Stimulated activated CD8-positive, alpha-beta memory T cell treated with anti-CD3 and anti-CD28 coated beads, Interleukin-4, amount 100 ng/mL, for 24 hours (primary cell): Measurements from ENCODE around the gene TFAP2C.

Experiments
- DNase-seq: peaks from one replicate; pipeline ENCODE4 v3.0.0-alpha.2; 2020; ENCODE audit warnings: low read depth

The TFAP2C gene

GRCh38 chr20:56628873-56629463 lies at the start of gene TFAP2C:
TSS of gene TFAP2C (plus strand) at chr20:56629306. CDS start at chr20:56629545, 239 bp downstream.
- DNase-seq, result no peak

DNA sequence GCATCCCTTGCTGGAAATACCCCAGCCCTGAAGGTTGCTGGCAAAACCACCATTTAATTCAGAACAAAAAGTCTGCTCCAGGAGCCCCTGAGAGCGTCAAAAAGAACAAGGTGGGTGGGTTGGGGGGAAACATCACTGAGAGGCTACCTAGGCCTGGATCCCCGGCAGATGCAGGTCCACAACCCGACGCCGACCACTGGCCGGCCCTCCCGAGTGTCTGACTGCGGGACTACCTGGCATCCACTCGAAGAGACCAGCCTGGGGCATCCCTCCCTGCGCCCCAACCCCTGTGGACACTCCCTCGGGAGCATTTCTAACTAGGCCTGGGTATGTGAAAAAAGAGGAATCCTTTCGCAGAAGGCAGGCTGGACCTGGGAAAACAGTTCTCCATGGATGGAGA lies 48.9 kb upstream of the TFAP2C start:
- DNase-seq, result no peak

GRCh38 chr20:56581701-56582100 lies 47.4 kb upstream of the TFAP2C start:
- DNase-seq, result no peak

- DNase-seq, result no peak
Measured at GRCh38 chr20:56582542-56582941, 46.6 kb upstream of the TFAP2C start.

GRCh38 chr20:56584916-56585315 lies 44.2 kb upstream of the TFAP2C start:
- no peak for DNase-seq

DNA sequence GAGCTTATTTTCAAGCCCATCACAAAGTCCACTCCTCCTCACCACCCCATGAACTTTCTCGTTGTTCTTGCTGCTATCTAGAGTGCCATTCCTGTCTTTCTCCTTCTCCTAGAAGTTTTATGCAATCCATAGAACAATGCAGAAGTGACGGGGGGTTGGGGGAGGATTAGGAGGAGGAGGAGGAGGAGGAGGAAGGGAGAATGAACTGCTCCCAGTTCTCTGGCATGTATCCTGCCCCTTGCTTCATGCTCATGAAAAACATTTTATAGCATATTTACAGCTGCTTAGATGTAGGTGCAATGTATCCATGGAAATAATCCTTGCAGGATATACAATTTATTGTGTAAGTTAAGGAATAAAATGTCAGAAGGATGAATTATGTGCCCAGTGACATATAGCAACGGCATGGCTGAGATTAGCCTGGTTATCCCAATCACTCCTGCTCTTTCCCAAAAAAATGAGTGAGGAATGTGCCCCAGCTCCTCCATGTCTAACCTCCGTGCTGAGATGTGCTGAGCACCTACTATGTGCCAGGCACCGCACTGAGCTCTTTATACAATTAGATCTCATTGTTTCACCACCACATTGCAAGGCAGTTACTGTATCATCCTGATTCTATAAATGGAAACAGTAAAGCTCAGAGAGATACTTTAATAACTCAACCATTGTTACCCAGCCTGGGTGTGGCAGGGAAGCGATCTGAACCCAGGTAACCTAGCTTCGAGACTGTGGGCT lies 41.6 kb upstream of the TFAP2C start:
- DNase-seq, result no peak

DNA sequence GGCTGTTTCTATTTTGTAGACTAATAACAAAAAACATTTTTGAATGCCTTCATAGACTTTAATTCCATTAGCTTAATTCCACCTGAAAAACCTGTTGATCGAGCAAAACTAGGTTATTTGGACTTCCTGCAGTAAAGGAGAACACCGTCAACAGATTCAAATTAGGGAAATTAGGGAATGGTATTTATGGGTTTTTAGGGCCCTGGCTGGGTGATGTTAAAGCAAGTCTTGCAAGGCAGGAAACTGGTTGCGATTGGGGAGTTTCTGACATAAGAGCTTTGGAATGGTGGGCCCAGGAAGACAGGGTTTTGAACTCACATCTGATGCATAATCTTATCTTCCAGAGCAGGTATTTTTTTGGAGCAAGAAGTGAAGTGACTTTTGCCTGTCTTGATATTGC lies 40.1 kb upstream of the TFAP2C start:
- no peak for DNase-seq

DNA sequence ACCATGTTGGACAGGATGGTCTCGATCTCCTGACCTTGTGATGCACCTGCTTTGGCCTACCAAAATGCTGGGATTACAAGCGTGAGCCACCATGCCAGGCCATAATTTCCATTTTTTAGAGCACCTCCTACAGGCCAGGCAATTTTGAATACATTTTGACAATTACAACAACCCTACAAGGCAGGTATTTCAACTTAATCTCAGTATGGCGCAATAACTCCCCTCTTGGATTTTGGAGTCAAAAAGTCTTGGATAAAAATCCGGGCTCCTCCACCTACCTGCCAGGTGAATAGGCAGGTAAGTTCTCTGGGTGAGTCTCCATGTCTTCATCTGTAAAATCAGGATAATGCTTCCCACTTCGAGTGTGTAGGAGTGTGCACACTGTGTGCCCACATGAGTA lies 39.5 kb upstream of the TFAP2C start:
- no peak for DNase-seq

DNA sequence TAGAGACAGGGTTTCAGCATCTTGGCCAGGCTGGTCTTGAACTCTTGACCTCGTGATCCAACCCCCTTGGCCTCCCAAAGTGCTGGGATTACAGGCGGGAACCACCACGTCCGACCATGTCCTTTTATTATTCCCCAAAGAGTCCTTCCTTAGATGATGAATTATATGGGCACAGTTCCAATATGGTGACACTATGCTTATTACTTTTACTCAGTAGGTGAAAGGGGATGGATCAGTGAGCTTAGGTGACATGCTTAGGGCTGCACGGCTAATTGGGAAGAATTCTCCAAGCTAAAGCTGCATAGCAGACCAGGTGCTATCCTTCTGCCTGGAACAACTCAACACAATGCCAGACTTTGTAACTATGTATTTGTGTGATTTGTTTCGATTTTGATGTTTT lies 38.2 kb upstream of the TFAP2C start:
- no peak for DNase-seq

DNA sequence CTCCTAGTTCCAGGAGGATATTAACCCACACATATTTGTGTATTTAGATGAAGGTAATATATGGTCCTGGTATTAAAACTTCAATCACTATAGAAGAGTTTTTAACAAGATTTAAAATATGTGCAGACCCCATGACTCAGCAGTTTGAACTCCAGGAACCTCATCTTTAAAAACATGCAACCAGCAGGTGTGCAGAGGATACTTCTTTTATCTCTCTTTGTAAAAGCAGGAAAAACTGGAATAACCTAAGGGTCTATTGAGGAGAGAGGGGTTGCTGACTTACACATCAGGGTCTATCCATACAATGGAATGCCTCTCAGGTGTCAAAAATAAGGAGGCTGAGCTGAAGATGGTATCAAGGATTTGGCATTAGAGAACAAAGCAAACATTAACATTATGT lies 36.9 kb upstream of the TFAP2C start:
- DNase-seq, result no peak

- no peak for DNase-seq
Measured at GRCh38 chr20:56592817-56593216, 36.3 kb upstream of the TFAP2C start.

GRCh38 chr20:56595746-56596475 lies 33.2 kb upstream of the TFAP2C start:
- no peak for DNase-seq

DNA sequence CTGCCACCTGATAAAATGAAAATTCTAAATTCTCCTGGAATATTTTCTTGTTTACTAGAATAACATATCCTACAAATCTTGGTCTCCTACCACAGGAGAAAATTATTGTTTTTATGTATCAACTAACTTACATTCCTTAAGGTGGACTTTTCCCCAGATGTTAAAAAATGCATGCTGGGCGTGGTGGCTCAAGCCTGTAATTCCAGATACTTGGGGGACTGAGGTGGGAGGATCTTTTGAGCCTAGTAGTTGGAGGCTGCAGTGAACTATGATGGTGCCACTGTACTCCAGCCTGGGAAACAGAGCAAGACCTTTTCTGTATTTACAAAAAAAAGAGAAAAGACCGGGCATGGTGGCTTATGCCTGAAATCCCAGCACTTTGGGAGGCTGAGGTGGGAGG lies 27.9 kb upstream of the TFAP2C start:
- no peak for DNase-seq

- DNase-seq, result no peak
Measured at GRCh38 chr20:56604673-56605072, 24.4 kb upstream of the TFAP2C start.

- no peak for DNase-seq
Measured at GRCh38 chr20:56605261-56605996, 23.7 kb upstream of the TFAP2C start.

- no peak for DNase-seq
Measured at GRCh38 chr20:56606174-56606945, 22.7 kb upstream of the TFAP2C start.

DNA sequence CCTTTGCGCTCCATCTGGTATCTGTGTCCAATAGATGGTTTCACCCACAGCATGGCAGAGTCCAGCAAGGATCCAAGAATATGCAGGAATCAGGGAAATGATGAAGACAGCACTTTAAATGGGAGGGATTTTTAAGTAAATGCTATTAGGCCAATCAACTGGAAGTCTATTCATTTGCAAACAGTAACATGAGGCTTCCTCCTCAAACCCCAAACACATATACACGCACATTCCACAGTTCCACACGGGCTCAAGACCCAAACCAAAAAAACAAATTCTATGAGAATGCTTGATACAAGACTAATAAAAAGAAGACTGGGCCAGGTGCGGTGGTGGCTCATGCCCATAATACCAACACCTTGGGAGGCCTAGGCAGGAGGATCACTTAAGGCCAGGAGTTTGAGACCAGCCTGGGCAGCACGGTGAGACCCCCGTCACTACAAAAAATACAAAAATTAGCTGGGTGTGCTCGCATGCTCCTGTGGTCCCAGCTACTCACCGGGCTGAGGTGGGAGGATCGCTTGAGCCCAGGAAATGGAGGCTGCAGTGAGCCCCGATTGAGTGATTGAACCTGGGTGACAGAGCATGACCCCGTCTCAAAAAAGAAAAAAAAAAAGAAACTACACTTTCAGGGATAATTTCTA lies 21.9 kb upstream of the TFAP2C start:
- no peak for DNase-seq

GRCh38 chr20:56608376-56608775 lies 20.7 kb upstream of the TFAP2C start:
- DNase-seq, result no peak

- DNase-seq, result no peak
Measured at GRCh38 chr20:56609321-56609720, 19.8 kb upstream of the TFAP2C start.

GRCh38 chr20:56610098-56610497 lies 19.0 kb upstream of the TFAP2C start:
- no peak for DNase-seq

DNA sequence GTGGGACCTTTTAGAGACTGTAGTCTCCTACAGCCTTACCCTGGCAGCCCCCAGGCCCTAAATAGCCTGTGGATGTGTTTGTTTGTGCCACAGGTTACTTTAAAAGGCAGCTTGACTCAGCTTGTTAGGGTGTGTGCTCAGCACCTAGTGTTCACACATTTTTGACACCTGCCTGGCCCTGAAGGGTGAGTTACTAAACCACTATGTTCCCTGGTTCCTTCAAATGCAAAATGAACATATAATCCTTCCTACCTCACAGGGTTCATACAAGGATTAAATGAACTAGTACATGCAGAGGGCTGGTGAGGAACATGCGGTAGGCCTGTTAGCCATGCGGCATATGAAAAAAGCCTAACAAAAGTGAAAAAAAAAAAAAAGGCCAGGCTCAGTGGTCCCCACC lies 14.9 kb upstream of the TFAP2C start:
- no peak for DNase-seq
